Tibial artery (tissue), 4 donors: ENCODE data around the gene RERE.

ENCODE experiments used
- DNase-seq, 2 donors: peaks; one replicate each; pipeline ENCODE4 v3.0.0-alpha.2; 2019
- H3K27ac ChIP-seq, 2 donors: fragments of 200-600 bp; sonication (generic) in 1 of 2; 1 replicate in 1 of 2; 2 replicates in 1 of 2; pipeline ENCODE4 v1.5.1; 2018 to 2019; ENCODE audit warnings: mild to moderate bottlenecking in 1 of 2
- H3K27me3 ChIP-seq, 2 donors: fragments of 200-600 bp; sonication (generic) in 1 of 2; one replicate each; pipeline versions ENCODE4 v1.5.1 to v1.6.0; 2016 to 2019
- H3K36me3 ChIP-seq, 3 donors: fragments of 200-600 bp; sonication (generic) in 2 of 3; one replicate each; pipeline ENCODE4 v1.5.1; 2016 to 2019; ENCODE audit warnings: mild to moderate bottlenecking in 2 of 3
- H3K4me1 ChIP-seq, 4 donors: fragments of 200-600 bp; sonication (generic) in 2 of 4; 1 replicate in 3 of 4; 2 replicates in 1 of 4; pipeline ENCODE4 v1.5.1; 2016 to 2019
- H3K4me3 ChIP-seq, 2 donors: fragments of 200-600 bp; sonication (generic) in 1 of 2; 1 replicate in 1 of 2; 2 replicates in 1 of 2; pipeline ENCODE4 v1.5.1; 2018 to 2019; ENCODE audit warnings: mild to moderate bottlenecking in 2 of 2
- H3K9me3 ChIP-seq, 3 donors: fragments of 200-600 bp; sonication (generic) in 1 of 3; one replicate each; pipeline ENCODE4 v1.5.1; 2016 to 2019
- CTCF ChIP-seq, 2 experiments: fragments of 200-600 bp in 1 of 2; fragments of 450-650 bp in 1 of 2; IDR thresholded peaks; one replicate each; pipeline ENCODE4 v1.5.1; 2017 to 2019; ENCODE audit warnings: antibody characterized with exemption in 2 of 2, mild to moderate bottlenecking in 1 of 2, moderate library complexity in 1 of 2
- intact Hi-C: fragments of 100-400 bp; cut with DNase I; formaldehyde crosslinking; loops from one replicate; pipeline ENCODE4 v1.15.0; 2023; ENCODE audit warnings: low total_unique reads

Gene RERE

GRCh38 chr1:8717148-8717547 lies 100.3 kb downstream of the RERE start:
- no peaks in the 10 kb centered on the region for H3K9me3 ChIP-seq
- H3K4me3 ChIP-seq: no peak overlapping the region
- H3K4me1 ChIP-seq: peaks cover 0 to 15% (median 6%) of the 10 kb centered on the region in 4 donors
- no peak overlapping the region for H3K27ac ChIP-seq
- no peaks in the 10 kb centered on the region for H3K36me3 ChIP-seq
- H3K27me3 ChIP-seq: no peaks in the 10 kb centered on the region
- no peak for DNase-seq
- intact Hi-C loops: no loop called here
- no peak for TF ChIP-seq CTCF (IDR thresholded peaks at IDR 0.05)

- intact Hi-C loops: no loop called here
- no peaks in the 10 kb centered on the region for H3K9me3 ChIP-seq
- no peak for TF ChIP-seq CTCF (IDR thresholded peaks at IDR 0.05)
- H3K4me1 ChIP-seq: peaks cover 0 to 24% (median 11%) of the 10 kb centered on the region in 4 donors
- H3K27me3 ChIP-seq: no peaks in the 10 kb centered on the region
- no peak overlapping the region for H3K4me3 ChIP-seq
- H3K36me3 ChIP-seq: no peaks in the 10 kb centered on the region
- no peak for DNase-seq
- no peak overlapping the region for H3K27ac ChIP-seq
Measured at GRCh38 chr1:8716238-8716637, 101.2 kb downstream of the RERE start.

GRCh38 chr1:8714173-8714572 lies 103.3 kb downstream of the RERE start:
- peaks cover 0 to 33% (median 14%) of the 10 kb centered on the region in 4 donors for H3K4me1 ChIP-seq
- DNase-seq: no peak
- H3K27me3 ChIP-seq: no peaks in the 10 kb centered on the region
- no peaks in the 10 kb centered on the region for H3K36me3 ChIP-seq
- H3K4me3 ChIP-seq: no peak overlapping the region
- peak overlapping the region in 1 of 2 donors; percentile 71 for H3K27ac ChIP-seq
- no peaks in the 10 kb centered on the region for H3K9me3 ChIP-seq
- no peak for TF ChIP-seq CTCF (IDR thresholded peaks at IDR 0.05)
- intact Hi-C loops: no loop called here

- TF ChIP-seq CTCF (IDR thresholded peaks at IDR 0.05): no peak
- no peak for DNase-seq
- peaks cover 0 to 33% (median 14%) of the 10 kb centered on the region in 4 donors for H3K4me1 ChIP-seq
- H3K27ac ChIP-seq: peak overlapping the region; percentile 57 to 71
- intact Hi-C loops: no loop called here
- peak overlapping the region in 1 of 2 donors; percentile 16 for H3K4me3 ChIP-seq
- H3K9me3 ChIP-seq: no peaks in the 10 kb centered on the region
- H3K36me3 ChIP-seq: no peaks in the 10 kb centered on the region
- H3K27me3 ChIP-seq: no peaks in the 10 kb centered on the region
Measured at GRCh38 chr1:8712413-8713231, 104.8 kb downstream of the RERE start.

- intact Hi-C loops: no loop called here
- no peak for DNase-seq
- H3K4me1 ChIP-seq: peaks cover 0 to 36% (median 14%) of the 10 kb centered on the region in 4 donors
- no peaks in the 10 kb centered on the region for H3K27me3 ChIP-seq
- H3K9me3 ChIP-seq: no peaks in the 10 kb centered on the region
- no peaks in the 10 kb centered on the region for H3K36me3 ChIP-seq
- no peak for TF ChIP-seq CTCF (IDR thresholded peaks at IDR 0.05)
- H3K4me3 ChIP-seq: peak overlapping the region in 1 of 2 donors; percentile 16
- H3K27ac ChIP-seq: peak overlapping the region; percentile 57 to 71
Measured at GRCh38 chr1:8711873-8712412, 105.5 kb downstream of the RERE start.
